GM12891 (cell line): ENCODE data around the gene TSPAN2.

Experiments
- POLR2A ChIP-seq: IDR thresholded peaks from 2 replicates; pipeline ENCODE4 v1.6.1; 2011; ENCODE audit warnings: low read depth, low read length, control low read depth
- POLR2AphosphoS5 ChIP-seq: IDR thresholded peaks from 2 replicates; pipeline ENCODE4 v1.6.1; 2011; ENCODE audit warnings: low read depth, low read length, control low read depth
- POU2F2 ChIP-seq: IDR thresholded peaks from 2 replicates; pipeline ENCODE4 v1.6.1; 2011; ENCODE audit warnings: low read depth, mild to moderate bottlenecking, control low read depth, low read length, moderate library complexity
- SPI1 ChIP-seq: IDR thresholded peaks from 2 replicates; pipeline ENCODE4 v1.6.1; 2011; ENCODE audit warnings: low read depth, low read length, control low read depth
- TAF1 ChIP-seq: IDR thresholded peaks from 2 replicates; pipeline ENCODE4 v1.6.1; 2011; ENCODE audit warnings: low read depth, low read length, control low read depth

- no peak for TF ChIP-seq TAF1
- no peak for TF ChIP-seq POLR2AphosphoS5
- no peak for TF ChIP-seq POLR2A
- no peak for TF ChIP-seq SPI1
- no peak for TF ChIP-seq POU2F2
Measured at GRCh38 chr1:115065021-115065420, 24.3 kb downstream of the TSPAN2 start.
